GM18867 (cell line): Measurements from ENCODE around the gene SCART1.
"Not testable (repeated sequence)": the region's sequence is repeated elsewhere in the genome, so short reads cannot be mapped to it uniquely, and the experiment has no call there.

ENCODE experiments used
- ATAC-seq: cut with Tn5 transposase; IDR thresholded peaks from one replicate; pipeline ENCODE4 v1.9.1; 2021; ENCODE audit warnings: mild to moderate bottlenecking, moderate library complexity; ENCODE audit not compliant: unreplicated experiment

The SCART1 gene

GRCh38 chr10:133453516-133454203 lies at the start of gene SCART1:
TSS of gene SCART1 (plus strand) at chr10:133453945. CDS start at chr10:133453998, 53 bp downstream.
- no peak for ATAC-seq

- ATAC-seq, result no peak
Observed at GRCh38 chr10:133405272-133405671, 48.5 kb upstream of the SCART1 start.

GRCh38 chr10:133405844-133406527 lies 47.8 kb upstream of the SCART1 start:
- ATAC-seq, result no peak

- no peak for ATAC-seq
Observed at GRCh38 chr10:133411523-133412380, 42.0 kb upstream of the SCART1 start.

GRCh38 chr10:133412381-133412711 lies 41.4 kb upstream of the SCART1 start:
- ATAC-seq, result no peak

- ATAC-seq, result not testable (repeated sequence)
Observed at GRCh38 chr10:133414401-133414800, 39.3 kb upstream of the SCART1 start.

GRCh38 chr10:133415752-133416151 lies 38.0 kb upstream of the SCART1 start:
- ATAC-seq, result no peak

- ATAC-seq, result no peak
Observed at GRCh38 chr10:133418289-133418993, 35.3 kb upstream of the SCART1 start.

- ATAC-seq, result no peak
Observed at GRCh38 chr10:133419211-133419950, 34.4 kb upstream of the SCART1 start.

- ATAC-seq, result no peak
Observed at GRCh38 chr10:133420028-133420427, 33.7 kb upstream of the SCART1 start.

GRCh38 chr10:133420579-133420978 lies 33.2 kb upstream of the SCART1 start:
- ATAC-seq, result no peak

GRCh38 chr10:133421336-133422222 lies 32.2 kb upstream of the SCART1 start:
- no peak for ATAC-seq

- ATAC-seq, result no peak
Observed at GRCh38 chr10:133422223-133422806, 31.4 kb upstream of the SCART1 start.

GRCh38 chr10:133422807-133423771 lies 30.7 kb upstream of the SCART1 start:
- ATAC-seq, result no peak

- not testable (repeated sequence) for ATAC-seq
Observed at GRCh38 chr10:133424102-133424501, 29.6 kb upstream of the SCART1 start.

GRCh38 chr10:133424601-133425000 lies 29.1 kb upstream of the SCART1 start, which contains the start of gene SPRN:
TSS of gene SPRN (minus strand) at chr10:133424625. CDS start at chr10:133423681, 944 bp downstream.
- not testable (repeated sequence) for ATAC-seq

- ATAC-seq, result not testable (repeated sequence)
Observed at GRCh38 chr10:133429571-133429970, 24.2 kb upstream of the SCART1 start.
